HEK293 (cell line): ENCODE results near the gene SREK1.

Source experiments
- CTCF ChIA-PET: fragments of 350-600 bp; formaldehyde crosslinking; extraction: SDS; loops from one replicate; lab custom pipeline; 2021; ENCODE audit warnings: antibody characterized with exemption; lab: Yijun Ruan, JAX
- POLR2A ChIA-PET: fragments of 300-600 bp; formaldehyde crosslinking; extraction: SDS; loops from one replicate; lab custom pipeline; 2020; ENCODE audit warnings: antibody characterized with exemption, inconsistent platforms; lab: Yijun Ruan, JAX
- H3K27ac ChIP-seq: fragments of 200-500 bp; sonication (Bioruptor generic); 2 replicates; pipeline ENCODE4 v1.5.1; 2014; ENCODE audit warnings: low read depth, low read length, control low read depth, inconsistent platforms; ENCODE audit errors: extremely low read depth
- H3K36me3 ChIP-seq, 2 experiments: fragments of 200-500 bp in 1 of 2; sonication (Bioruptor generic) in 1 of 2; 1 replicate in 1 of 2; 2 replicates in 1 of 2; pipeline ENCODE4 v1.5.1; 2014 to 2017; ENCODE audit warnings: inconsistent platforms in 2 of 2, low read length in 2 of 2; ENCODE audit not compliant: control insufficient read depth in 2 of 2, insufficient read depth in 1 of 2
- H3K4me1 ChIP-seq: fragments of 200-500 bp; sonication (Bioruptor generic); 2 replicates; pipeline ENCODE4 v1.5.1; 2014; ENCODE audit warnings: mild to moderate bottlenecking, low read length, inconsistent platforms; ENCODE audit not compliant: control insufficient read depth, insufficient read depth
- H3K4me3 ChIP-seq: 2 replicates; pipeline ENCODE4 v1.5.1; 2011; ENCODE audit warnings: low read depth, mild to moderate bottlenecking, control low read depth, low read length, moderate library complexity
- H3K9me3 ChIP-seq: fragments of 200-500 bp; sonication (Bioruptor generic); 2 replicates; pipeline ENCODE4 v1.5.1; 2014; ENCODE audit warnings: low read depth, low read length, inconsistent platforms; ENCODE audit not compliant: control insufficient read depth, insufficient read depth
- FEZF1 ChIP-seq: fragments of 450-650 bp; formaldehyde crosslinking; IDR thresholded peaks from 2 replicates; pipeline ENCODE4 v1.5.1; 2016; ENCODE audit warnings: missing biosample characterization, missing genetic modification characterization
- GLIS1 ChIP-seq: fragments of 450-650 bp; formaldehyde crosslinking; IDR thresholded peaks from 2 replicates; pipeline ENCODE4 v1.5.1; 2016; ENCODE audit warnings: missing biosample characterization, missing genetic modification characterization
- IKZF3 ChIP-seq: fragments of 450-650 bp; IDR thresholded peaks from 2 replicates; pipeline ENCODE4 v1.5.0; 2018; ENCODE audit warnings: missing biosample characterization, mild to moderate bottlenecking, missing genetic modification characterization, moderate library complexity
- OSR2 ChIP-seq: fragments of 450-650 bp; formaldehyde crosslinking; IDR thresholded peaks from 2 replicates; pipeline ENCODE4 v1.5.1; 2016; ENCODE audit warnings: missing biosample characterization, missing genetic modification characterization
- PRDM2 ChIP-seq: fragments of 450-650 bp; formaldehyde crosslinking; IDR thresholded peaks from 2 replicates; pipeline ENCODE4 v1.5.1; 2016; ENCODE audit warnings: missing biosample characterization, missing genetic modification characterization, borderline replicate concordance
- TCF7L2 ChIP-seq: IDR thresholded peaks from 2 replicates; pipeline ENCODE4 v1.6.1; 2011; ENCODE audit warnings: low read depth, mild to moderate bottlenecking, inconsistent platforms, low read length, moderate library complexity, borderline replicate concordance
- YY2 ChIP-seq: fragments of 450-650 bp; formaldehyde crosslinking; IDR thresholded peaks from 2 replicates; pipeline ENCODE4 v1.5.1; 2016; ENCODE audit warnings: missing biosample characterization, missing genetic modification characterization
- ZBTB8A ChIP-seq: fragments of 450-650 bp; formaldehyde crosslinking; IDR thresholded peaks from 2 replicates; pipeline ENCODE4 v1.5.1; 2016; ENCODE audit warnings: missing biosample characterization, missing genetic modification characterization
- ZIC2 ChIP-seq: fragments of 450-650 bp; formaldehyde crosslinking; IDR thresholded peaks from 2 replicates; pipeline ENCODE4 v1.5.1; 2016; ENCODE audit warnings: missing biosample characterization, missing genetic modification characterization
- ZNF114 ChIP-seq: fragments of 450-650 bp; formaldehyde crosslinking; IDR thresholded peaks from 2 replicates; pipeline ENCODE4 v1.5.0; 2017; ENCODE audit warnings: missing biosample characterization, missing genetic modification characterization
- ZNF140 ChIP-seq: fragments of 450-650 bp; formaldehyde crosslinking; IDR thresholded peaks from 2 replicates; pipeline ENCODE4 v1.5.1; 2016; ENCODE audit warnings: missing biosample characterization, missing genetic modification characterization
- ZNF157 ChIP-seq: fragments of 450-650 bp; formaldehyde crosslinking; IDR thresholded peaks from 2 replicates; pipeline ENCODE4 v1.5.1; 2016; ENCODE audit warnings: missing biosample characterization, missing genetic modification characterization
- ZNF266 ChIP-seq: fragments of 450-650 bp; formaldehyde crosslinking; IDR thresholded peaks from 2 replicates; pipeline ENCODE4 v1.5.1; 2016; ENCODE audit warnings: missing biosample characterization, missing genetic modification characterization, low read depth
- ZNF48 ChIP-seq: fragments of 450-650 bp; formaldehyde crosslinking; IDR thresholded peaks from 2 replicates; pipeline ENCODE4 v1.5.1; 2016; ENCODE audit warnings: missing biosample characterization, missing genetic modification characterization
- ZNF514 ChIP-seq: fragments of 450-650 bp; formaldehyde crosslinking; IDR thresholded peaks from 2 replicates; pipeline ENCODE4 v1.5.1; 2016; ENCODE audit warnings: missing biosample characterization, missing genetic modification characterization
- ZNF621 ChIP-seq: fragments of 450-650 bp; formaldehyde crosslinking; IDR thresholded peaks from 2 replicates; pipeline ENCODE4 v1.5.1; 2017; ENCODE audit warnings: missing biosample characterization, missing genetic modification characterization
- ZNF785 ChIP-seq: fragments of 450-650 bp; formaldehyde crosslinking; IDR thresholded peaks from 2 replicates; pipeline ENCODE4 v1.5.1; 2016; ENCODE audit warnings: missing biosample characterization, missing genetic modification characterization
- ZSCAN16 ChIP-seq: fragments of 450-650 bp; formaldehyde crosslinking; IDR thresholded peaks from 2 replicates; pipeline ENCODE4 v1.5.1; 2016; ENCODE audit warnings: missing biosample characterization, missing genetic modification characterization
- ZSCAN30 ChIP-seq: fragments of 450-650 bp; IDR thresholded peaks from 2 replicates; pipeline ENCODE4 v1.5.1; 2018; ENCODE audit warnings: missing biosample characterization, mild to moderate bottlenecking, missing genetic modification characterization, moderate library complexity
- TF ChIP-seq, protein P1 (sequence below): fragments of 450-650 bp; formaldehyde crosslinking; IDR thresholded peaks from 2 replicates; pipeline ENCODE4 v1.5.1; 2016; ENCODE audit warnings: missing biosample characterization, missing genetic modification characterization
- TF ChIP-seq, protein P2 (sequence below): fragments of 450-650 bp; IDR thresholded peaks from 2 replicates; pipeline ENCODE4 v1.5.1; 2018; ENCODE audit warnings: missing biosample characterization, missing genetic modification characterization
- TF ChIP-seq, protein P3 (sequence below): fragments of 450-650 bp; formaldehyde crosslinking; IDR thresholded peaks from 2 replicates; pipeline ENCODE4 v1.5.1; 2016; ENCODE audit warnings: missing biosample characterization, missing genetic modification characterization

Gene SREK1

GRCh38 chr5:66197764-66198405 lies 53.8 kb downstream of the SREK1 start:
- TF ChIP-seq ZNF114 = no peak
- TF ChIP-seq ZNF514 (tag by site-specific recombination) = no peak
- TF ChIP-seq ZIC2 (tag by site-specific recombination) = peak; percentile 77
- no peak for TF ChIP-seq ZNF266 (tag by site-specific recombination)
- TF ChIP-seq IKZF3 = no peak
- TF ChIP-seq OSR2 (tag by site-specific recombination) = peak; percentile 26; the same call in 1 of the 2 replicates
- TF ChIP-seq GLIS1 (tag by site-specific recombination) = peak; percentile 43; the same call in 1 of the 2 replicates
- no peak for TF ChIP-seq YY2 (tag by site-specific recombination)
- no peak for TF ChIP-seq ZNF140
- TF ChIP-seq, protein P1, sequence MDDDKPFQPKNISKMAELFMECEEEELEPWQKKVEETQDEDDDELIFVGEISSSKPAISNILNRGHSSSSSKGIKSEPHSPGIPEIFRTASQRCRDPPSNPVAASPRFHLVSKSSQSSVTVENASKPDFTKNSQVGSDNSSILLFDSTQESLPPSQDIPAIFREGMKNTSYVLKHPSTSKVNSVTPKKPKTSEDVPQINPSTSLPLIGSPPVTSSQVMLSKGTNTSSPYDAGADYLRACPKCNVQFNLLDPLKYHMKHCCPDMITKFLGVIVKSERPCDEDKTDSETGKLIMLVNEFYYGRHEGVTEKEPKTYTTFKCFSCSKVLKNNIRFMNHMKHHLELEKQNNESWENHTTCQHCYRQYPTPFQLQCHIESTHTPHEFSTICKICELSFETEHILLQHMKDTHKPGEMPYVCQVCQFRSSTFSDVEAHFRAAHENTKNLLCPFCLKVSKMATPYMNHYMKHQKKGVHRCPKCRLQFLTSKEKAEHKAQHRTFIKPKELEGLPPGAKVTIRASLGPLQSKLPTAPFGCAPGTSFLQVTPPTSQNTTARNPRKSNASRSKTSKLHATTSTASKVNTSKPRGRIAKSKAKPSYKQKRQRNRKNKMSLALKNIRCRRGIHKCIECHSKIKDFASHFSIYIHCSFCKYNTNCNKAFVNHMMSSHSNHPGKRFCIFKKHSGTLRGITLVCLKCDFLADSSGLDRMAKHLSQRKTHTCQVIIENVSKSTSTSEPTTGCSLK (tag by site-specific recombination) = no peak
- no peak for TF ChIP-seq PRDM2 (tag by site-specific recombination)
- no peak for TF ChIP-seq ZNF48 (tag by site-specific recombination)
- TF ChIP-seq, all 188 proteins: peak for 3
- no peaks in the 10 kb centered on the region for H3K9me3 ChIP-seq

GRCh38 chr5:66198837-66199236 lies 54.7 kb downstream of the SREK1 start:
- no peaks in the 10 kb centered on the region for H3K9me3 ChIP-seq
- CTCF ChIA-PET = no interaction called here
- POLR2A ChIA-PET = no interaction called here
- H3K4me3 ChIP-seq = no peak overlapping the region
- no peaks in the 10 kb centered on the region for H3K36me3 ChIP-seq
- H3K27ac ChIP-seq = no peak overlapping the region
- H3K4me1 ChIP-seq = no peaks in the 10 kb centered on the region
- no peak for TF ChIP-seq ZNF621 (tag by site-specific recombination)
- TF ChIP-seq ZSCAN30 (tag by site-specific recombination) = no peak
- TF ChIP-seq ZNF785 = no peak
- TF ChIP-seq ZIC2 (tag by site-specific recombination) = no peak
- no peak for TF ChIP-seq FEZF1 (tag by site-specific recombination)
- no peak for TF ChIP-seq ZNF114
- no peak for TF ChIP-seq ZBTB8A (tag by site-specific recombination)
- TF ChIP-seq, protein P2, sequence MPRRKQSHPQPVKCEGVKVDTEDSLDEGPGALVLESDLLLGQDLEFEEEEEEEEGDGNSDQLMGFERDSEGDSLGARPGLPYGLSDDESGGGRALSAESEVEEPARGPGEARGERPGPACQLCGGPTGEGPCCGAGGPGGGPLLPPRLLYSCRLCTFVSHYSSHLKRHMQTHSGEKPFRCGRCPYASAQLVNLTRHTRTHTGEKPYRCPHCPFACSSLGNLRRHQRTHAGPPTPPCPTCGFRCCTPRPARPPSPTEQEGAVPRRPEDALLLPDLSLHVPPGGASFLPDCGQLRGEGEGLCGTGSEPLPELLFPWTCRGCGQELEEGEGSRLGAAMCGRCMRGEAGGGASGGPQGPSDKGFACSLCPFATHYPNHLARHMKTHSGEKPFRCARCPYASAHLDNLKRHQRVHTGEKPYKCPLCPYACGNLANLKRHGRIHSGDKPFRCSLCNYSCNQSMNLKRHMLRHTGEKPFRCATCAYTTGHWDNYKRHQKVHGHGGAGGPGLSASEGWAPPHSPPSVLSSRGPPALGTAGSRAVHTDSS = no peak
- no peak for TF ChIP-seq ZSCAN16 (tag by site-specific recombination)
- no peak for TF ChIP-seq ZNF157 (tag by site-specific recombination)
- TF ChIP-seq, protein P3, sequence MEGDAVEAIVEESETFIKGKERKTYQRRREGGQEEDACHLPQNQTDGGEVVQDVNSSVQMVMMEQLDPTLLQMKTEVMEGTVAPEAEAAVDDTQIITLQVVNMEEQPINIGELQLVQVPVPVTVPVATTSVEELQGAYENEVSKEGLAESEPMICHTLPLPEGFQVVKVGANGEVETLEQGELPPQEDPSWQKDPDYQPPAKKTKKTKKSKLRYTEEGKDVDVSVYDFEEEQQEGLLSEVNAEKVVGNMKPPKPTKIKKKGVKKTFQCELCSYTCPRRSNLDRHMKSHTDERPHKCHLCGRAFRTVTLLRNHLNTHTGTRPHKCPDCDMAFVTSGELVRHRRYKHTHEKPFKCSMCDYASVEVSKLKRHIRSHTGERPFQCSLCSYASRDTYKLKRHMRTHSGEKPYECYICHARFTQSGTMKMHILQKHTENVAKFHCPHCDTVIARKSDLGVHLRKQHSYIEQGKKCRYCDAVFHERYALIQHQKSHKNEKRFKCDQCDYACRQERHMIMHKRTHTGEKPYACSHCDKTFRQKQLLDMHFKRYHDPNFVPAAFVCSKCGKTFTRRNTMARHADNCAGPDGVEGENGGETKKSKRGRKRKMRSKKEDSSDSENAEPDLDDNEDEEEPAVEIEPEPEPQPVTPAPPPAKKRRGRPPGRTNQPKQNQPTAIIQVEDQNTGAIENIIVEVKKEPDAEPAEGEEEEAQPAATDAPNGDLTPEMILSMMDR (tag by site-specific recombination) = no peak
- TF ChIP-seq IKZF3 = no peak
- TF ChIP-seq TCF7L2 = no peak
- TF ChIP-seq, protein P1 (tag by site-specific recombination) = no peak

More at GRCh38 chr5:66197764-66198405, 53.8 kb downstream of the SREK1 start:
- POLR2A ChIA-PET = no interaction called here
- Histone ChIP-seq H3K4me3 (no peak overlapping the region), H3K4me1 (no peaks in the 10 kb centered on the region), H3K36me3 (no peaks in the 10 kb centered on the region), H3K27ac (no peak overlapping the region)
- CTCF ChIA-PET = no interaction called here
